Adipocyte (in vitro differentiated cells): Measurements from ENCODE around the gene EDARADD.
"Not testable (repeated sequence)": the region's sequence is repeated elsewhere in the genome, so short reads cannot be mapped to it uniquely, and the experiment has no call there.

Experiments
- DNase-seq: peaks from one replicate; pipeline ENCODE4 v3.0.0-alpha.2; 2015; ENCODE audit warnings: low read depth
- H3K27me3 ChIP-seq: replicated peaks from 2 replicates; pipeline ENCODE4 v1.7.0; 2013; ENCODE audit warnings: mild to moderate bottlenecking, low read length, moderate library complexity; ENCODE audit not compliant: control insufficient read depth, insufficient read depth
- H3K36me3 ChIP-seq: 2 replicates; pipeline ENCODE4 v1.7.0; 2013; ENCODE audit warnings: low read length, mild to moderate bottlenecking, moderate library complexity; ENCODE audit not compliant: control insufficient read depth, insufficient read depth, severe bottlenecking
- H3K4me1 ChIP-seq: 2 replicates; pipeline ENCODE4 v1.7.0; 2013; ENCODE audit warnings: mild to moderate bottlenecking, low read length, moderate library complexity; ENCODE audit not compliant: control insufficient read depth, insufficient read depth
- H3K4me3 ChIP-seq: 2 replicates; pipeline ENCODE4 v1.7.0; 2013; ENCODE audit warnings: mild to moderate bottlenecking, low read length, moderate library complexity
- H3K9ac ChIP-seq: 2 replicates; pipeline ENCODE4 v1.7.0; 2013; ENCODE audit warnings: mild to moderate bottlenecking, low read length, moderate library complexity
- H3K9me3 ChIP-seq: 2 replicates; pipeline ENCODE4 v1.7.0; 2013; ENCODE audit warnings: mild to moderate bottlenecking, low read length, moderate library complexity; ENCODE audit not compliant: control insufficient read depth

EDARADD gene

DNA sequence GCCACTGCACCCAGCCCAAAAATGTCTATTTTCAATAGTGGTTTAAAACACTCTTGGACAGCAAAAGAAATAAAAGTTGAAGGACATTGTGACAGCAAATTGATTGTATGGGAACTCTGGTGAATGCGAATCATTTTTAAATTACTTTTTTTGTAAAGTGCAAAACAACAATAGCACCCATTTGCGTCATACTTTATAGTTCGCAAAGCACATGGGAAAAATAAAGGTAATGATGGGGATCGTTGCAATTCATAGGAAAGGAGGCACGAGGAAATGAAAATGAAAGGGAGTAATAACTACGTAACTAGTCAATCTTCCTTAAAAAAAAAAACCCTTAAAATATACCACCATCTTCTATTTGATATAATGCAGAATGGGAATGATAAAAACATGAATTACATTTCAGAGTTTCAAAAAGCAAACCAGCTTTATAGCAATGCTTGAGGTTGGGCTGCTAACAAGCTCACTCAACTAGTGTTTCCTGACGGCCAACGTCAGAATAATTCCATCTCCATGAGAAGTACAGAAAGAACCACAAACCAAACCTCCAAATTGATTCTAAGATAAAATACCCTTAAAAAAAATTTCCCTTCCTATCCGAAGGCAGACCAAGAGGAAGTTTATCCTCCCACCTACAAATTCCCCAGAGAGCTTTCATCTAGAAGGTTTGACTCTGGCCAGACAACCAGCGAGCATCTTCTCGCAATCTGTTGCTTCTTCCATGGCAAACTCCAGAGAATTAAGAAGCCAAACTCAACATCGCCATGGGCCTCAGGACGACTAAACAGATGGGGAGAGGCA is at the start of gene EDARADD:
Gene EDARADD, plus strand, starts transcription at position 606 of the 801 bp plus-strand sequence. Its CDS starts 159 bp downstream, at position 765.
- Histone ChIP-seq H3K4me3 (peak within 1 kb of the TSS; percentile 77), H3K36me3 (no peaks in the 10 kb centered on the region), H3K4me1 (no peaks in the 10 kb centered on the region), H3K9ac (no peak within 1 kb of the TSS), H3K9me3 (no peaks in the 10 kb centered on the region), H3K27me3 (peaks cover 36% of the 10 kb centered on the region)
- peak; percentile 69 for DNase-seq

- Histone ChIP-seq H3K9ac (no peak overlapping the region), H3K4me3 (no peak overlapping the region), H3K9me3 (no peaks in the 10 kb centered on the region), H3K36me3 (no peaks in the 10 kb centered on the region), H3K4me1 (peaks cover 11% of the 10 kb centered on the region), H3K27me3 (peaks cover 7% of the 10 kb centered on the region)
- no peak for DNase-seq
These were observed 48.4 kb upstream of the EDARADD start for GRCh38 chr1:236345728-236346127.

DNA sequence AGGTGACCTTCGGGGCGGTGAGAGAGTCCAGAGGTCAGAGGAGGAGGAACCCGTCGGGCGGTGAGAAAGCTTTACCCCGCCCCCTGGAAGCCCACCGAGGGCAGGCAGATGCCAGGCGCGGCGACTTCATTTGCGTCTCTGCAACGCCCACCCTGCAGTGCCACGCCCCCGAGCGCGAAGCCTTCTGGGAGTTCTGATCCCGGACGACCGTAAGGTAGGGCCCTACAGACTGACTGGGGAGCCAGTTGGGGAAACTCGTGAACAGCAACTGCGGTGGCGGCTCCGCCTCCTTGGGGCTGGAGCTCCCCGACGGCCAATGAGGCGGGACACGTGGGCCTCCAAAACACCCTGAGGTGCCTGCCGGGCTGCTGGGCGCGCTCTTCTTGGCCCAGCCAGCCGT is 46.0 kb upstream of the EDARADD start:
- H3K9ac ChIP-seq, result no peak overlapping the region
- H3K27me3 ChIP-seq, result peaks cover 7% of the 10 kb centered on the region
- no peak overlapping the region for H3K4me3 ChIP-seq
- DNase-seq, result no peak
- peaks cover 8% of the 10 kb centered on the region for H3K4me1 ChIP-seq
- H3K9me3 ChIP-seq, result no peaks in the 10 kb centered on the region
- no peaks in the 10 kb centered on the region for H3K36me3 ChIP-seq

DNA sequence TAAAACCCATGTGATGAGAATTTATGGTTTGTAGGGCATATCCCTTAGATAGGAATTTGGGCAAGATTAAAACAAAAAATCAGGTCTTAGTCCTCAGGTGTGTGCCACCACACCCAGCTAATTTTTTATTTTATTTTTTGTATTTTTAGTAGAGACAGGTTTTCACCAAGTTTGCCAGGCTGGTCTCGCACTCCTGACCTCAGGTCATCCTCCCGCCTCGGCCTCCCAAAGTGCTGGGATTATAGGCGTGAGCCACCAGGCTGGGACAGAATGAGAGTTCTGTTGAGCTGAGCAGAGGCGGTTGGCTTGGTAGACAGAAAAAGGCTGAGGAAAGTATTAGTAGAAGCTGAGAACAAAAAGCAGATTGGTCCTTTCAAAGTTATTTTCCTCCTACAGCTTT is 43.8 kb upstream of the EDARADD start:
- H3K4me3 ChIP-seq, result no peak overlapping the region
- peaks cover 5% of the 10 kb centered on the region for H3K27me3 ChIP-seq
- no peak for DNase-seq
- H3K9ac ChIP-seq, result no peak overlapping the region
- H3K4me1 ChIP-seq, result peaks cover 3% of the 10 kb centered on the region
- H3K9me3 ChIP-seq, result no peaks in the 10 kb centered on the region
- no peaks in the 10 kb centered on the region for H3K36me3 ChIP-seq

GRCh38 chr1:236351875-236352573 is 42.1 kb upstream of the EDARADD start:
- Histone ChIP-seq H3K9ac (no peak overlapping the region), H3K4me1 (no peaks in the 10 kb centered on the region), H3K4me3 (no peak overlapping the region), H3K9me3 (no peaks in the 10 kb centered on the region), H3K36me3 (no peaks in the 10 kb centered on the region), H3K27me3 (peaks cover 4% of the 10 kb centered on the region)
- no peak for DNase-seq

GRCh38 chr1:236352747-236353146 is 41.3 kb upstream of the EDARADD start:
- DNase-seq, H3K9me3 ChIP-seq, H3K4me3 ChIP-seq, H3K9ac ChIP-seq, H3K36me3 ChIP-seq, H3K4me1 ChIP-seq, H3K27me3 ChIP-seq: not testable (repeated sequence)

- Histone ChIP-seq H3K4me1 (no peaks in the 10 kb centered on the region), H3K27me3 (peaks cover 4% of the 10 kb centered on the region), H3K9ac (no peak overlapping the region), H3K36me3 (no peaks in the 10 kb centered on the region), H3K9me3 (peaks cover 6% of the 10 kb centered on the region), H3K4me3 (no peak overlapping the region)
- no peak for DNase-seq
These were observed 40.3 kb upstream of the EDARADD start for GRCh38 chr1:236353813-236354212.

GRCh38 chr1:236354330-236355147 is 39.5 kb upstream of the EDARADD start:
- peaks cover 6% of the 10 kb centered on the region for H3K9me3 ChIP-seq
- no peaks in the 10 kb centered on the region for H3K4me1 ChIP-seq
- H3K9ac ChIP-seq, result no peak overlapping the region
- peaks cover 4% of the 10 kb centered on the region for H3K27me3 ChIP-seq
- no peak overlapping the region for H3K4me3 ChIP-seq
- DNase-seq, result peak; percentile 41
- no peaks in the 10 kb centered on the region for H3K36me3 ChIP-seq

DNA sequence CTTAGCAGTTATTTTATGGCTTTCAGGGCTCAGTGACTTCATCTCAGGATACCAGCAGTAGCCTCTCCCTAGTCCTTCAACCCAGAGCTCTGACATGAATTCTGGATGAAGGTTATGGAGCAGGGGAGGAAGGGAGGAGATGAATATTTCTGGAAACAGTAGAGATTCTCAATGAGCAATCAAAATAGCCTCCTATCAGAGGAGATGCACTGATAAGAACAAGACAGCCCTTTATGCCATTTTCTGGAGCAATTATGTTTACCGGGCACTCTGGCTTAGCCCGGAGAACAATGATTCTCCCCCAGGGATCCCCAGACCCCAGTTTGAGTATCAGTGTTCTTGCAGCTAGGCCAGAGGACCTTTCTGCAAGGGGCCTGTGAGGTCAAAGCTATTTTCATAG is 37.9 kb upstream of the EDARADD start:
- Histone ChIP-seq H3K27me3 (peaks cover 4% of the 10 kb centered on the region), H3K9ac (no peak overlapping the region), H3K9me3 (peaks cover 6% of the 10 kb centered on the region), H3K36me3 (no peaks in the 10 kb centered on the region), H3K4me3 (no peak overlapping the region), H3K4me1 (no peaks in the 10 kb centered on the region)
- no peak for DNase-seq

DNA sequence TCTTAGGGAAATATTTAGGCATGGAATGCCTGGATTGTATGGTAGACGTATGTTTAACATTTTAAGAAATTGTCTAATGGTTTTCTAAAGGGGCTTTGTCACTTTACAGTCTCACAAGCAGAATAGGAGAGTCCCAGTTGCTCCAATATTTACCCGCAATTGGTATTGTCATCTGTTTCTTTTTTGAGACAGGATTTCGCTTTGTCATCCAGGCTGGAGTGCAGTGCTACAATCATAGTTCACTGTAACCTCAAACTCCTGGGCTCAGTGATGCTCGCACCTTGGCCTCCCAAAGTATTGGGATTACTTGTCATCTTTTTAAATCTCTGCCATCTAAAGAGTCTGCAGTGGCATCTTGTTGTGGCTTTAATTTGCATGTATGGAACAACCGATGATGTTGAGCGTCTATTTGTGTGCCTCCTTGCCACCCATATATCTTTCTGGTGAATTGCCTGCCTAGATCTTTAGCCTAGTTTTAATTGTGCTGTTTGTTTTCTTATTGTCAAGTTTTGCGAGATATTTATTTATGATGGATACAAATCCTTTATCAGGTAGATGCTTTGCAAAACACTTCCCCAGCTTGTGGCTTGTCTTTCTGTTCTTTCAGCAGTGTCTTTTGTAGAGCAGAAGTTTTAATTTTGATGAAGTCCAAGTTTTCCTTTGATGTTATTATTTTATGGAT is 32.0 kb upstream of the EDARADD start:
- no peaks in the 10 kb centered on the region for H3K4me1 ChIP-seq
- H3K27me3 ChIP-seq, result no peaks in the 10 kb centered on the region

More for the DNA sequence above, 32.0 kb upstream of the EDARADD start:
- Histone ChIP-seq H3K36me3 (no peaks in the 10 kb centered on the region), H3K4me3 (no peak overlapping the region), H3K9ac (no peak overlapping the region), H3K9me3 (peaks cover 6% of the 10 kb centered on the region)
- DNase-seq, result no peak
